Skin epidermis (tissue), 12 donors: ENCODE results near the gene FBLN5.

Experiments used
- H3K27ac ChIP-seq, 21 experiments: fragments of 200-600 bp; sonication (generic) in 11 of 21; one replicate each; pipeline ENCODE4 v1.5.0; 2020; ENCODE audit warnings: mild to moderate bottlenecking in 3 of 21, inconsistent platforms in 2 of 21, moderate library complexity in 2 of 21
- H3K4me3 ChIP-seq, 7 experiments: fragments of 200-600 bp; sonication (generic) in 2 of 7; one replicate each; pipeline ENCODE4 v1.5.0; 2020; ENCODE audit warnings: inconsistent platforms in 2 of 7, mild to moderate bottlenecking in 2 of 7, moderate library complexity in 1 of 7

Gene FBLN5

GRCh38 chr14:91891101-91891500, 56.4 kb downstream of the FBLN5 start:
- peak overlapping the region in 1 of 21 experiments; percentile 29 for H3K27ac ChIP-seq

GRCh38 chr14:91890291-91890749, 57.2 kb downstream of the FBLN5 start:
- Histone ChIP-seq H3K4me3 (no peak overlapping the region), H3K27ac (peak overlapping the region in 13 of 21 experiments; percentile 19 to 72 (median 49))

More at GRCh38 chr14:91891101-91891500, 56.4 kb downstream of the FBLN5 start:
- H3K4me3 ChIP-seq = no peak overlapping the region

- H3K4me3 ChIP-seq = no peak overlapping the region
- peak overlapping the region in 15 of 21 experiments; percentile 4 to 72 (median 43) for H3K27ac ChIP-seq
Measured at GRCh38 chr14:91889477-91890211, 57.9 kb downstream of the FBLN5 start.

- Histone ChIP-seq H3K4me3 (no peak overlapping the region), H3K27ac (peak overlapping the region in 10 of 21 experiments; percentile 4 to 72 (median 42))
Measured at GRCh38 chr14:91888641-91889476, 58.6 kb downstream of the FBLN5 start.

- no peak overlapping the region for H3K4me3 ChIP-seq
- peak overlapping the region in 2 of 21 experiments; percentile 9 to 65 for H3K27ac ChIP-seq
Measured at GRCh38 chr14:91886961-91887360, 60.5 kb downstream of the FBLN5 start.

- peak overlapping the region in 8 of 21 experiments; percentile 4 to 78 (median 65) for H3K27ac ChIP-seq
- H3K4me3 ChIP-seq = no peak overlapping the region
Measured at GRCh38 chr14:91885839-91886238, 61.7 kb downstream of the FBLN5 start.

GRCh38 chr14:91885113-91885712, 62.3 kb downstream of the FBLN5 start:
- Histone ChIP-seq H3K27ac (peak overlapping the region in 9 of 21 experiments; percentile 39 to 78 (median 65)), H3K4me3 (no peak overlapping the region)

- peak overlapping the region in 9 of 21 experiments; percentile 39 to 78 (median 65) for H3K27ac ChIP-seq
- H3K4me3 ChIP-seq = no peak overlapping the region
Measured at GRCh38 chr14:91884664-91885063, 62.8 kb downstream of the FBLN5 start.

GRCh38 chr14:91883753-91884152, 63.7 kb downstream of the FBLN5 start:
- Histone ChIP-seq H3K4me3 (no peak overlapping the region), H3K27ac (peak overlapping the region in 3 of 21 experiments; percentile 57 to 78 (median 71))

- Histone ChIP-seq H3K27ac (peak overlapping the region in 6 of 21 experiments; percentile 32 to 71 (median 59)), H3K4me3 (no peak overlapping the region)
Measured at GRCh38 chr14:91882776-91883175, 64.7 kb downstream of the FBLN5 start.

- Histone ChIP-seq H3K4me3 (no peak overlapping the region), H3K27ac (peak overlapping the region in 4 of 21 experiments; percentile 57 to 71 (median 64))
Measured at GRCh38 chr14:91882369-91882768, 65.1 kb downstream of the FBLN5 start.

- H3K27ac ChIP-seq = peak overlapping the region in 1 of 21 experiments; percentile 1
- no peak overlapping the region for H3K4me3 ChIP-seq
Measured at GRCh38 chr14:91879196-91879595, 68.3 kb downstream of the FBLN5 start.

GRCh38 chr14:91878274-91878673, 69.2 kb downstream of the FBLN5 start:
- H3K27ac ChIP-seq = peak overlapping the region in 1 of 21 experiments; percentile 1

GRCh38 chr14:91877376-91877915, 70.0 kb downstream of the FBLN5 start:
- Histone ChIP-seq H3K27ac (peak overlapping the region in 1 of 21 experiments; percentile 8), H3K4me3 (no peak overlapping the region)

More at GRCh38 chr14:91878274-91878673, 69.2 kb downstream of the FBLN5 start:
- H3K4me3 ChIP-seq = no peak overlapping the region

GRCh38 chr14:91876492-91876891, 71.0 kb downstream of the FBLN5 start:
- Histone ChIP-seq H3K27ac (no peak overlapping the region), H3K4me3 (no peak overlapping the region)

GRCh38 chr14:91875525-91876286, 71.8 kb downstream of the FBLN5 start:
- H3K4me3 ChIP-seq = no peak overlapping the region
- peak overlapping the region in 5 of 21 experiments; percentile 19 to 70 (median 55) for H3K27ac ChIP-seq

GRCh38 chr14:91873471-91874415, 73.8 kb downstream of the FBLN5 start:
- peak overlapping the region in 19 of 21 experiments; percentile 1 to 98 (median 71) for H3K27ac ChIP-seq
- no peak overlapping the region for H3K4me3 ChIP-seq
